Mammary epithelial cell (primary cell): Measurements from ENCODE around the gene VGLL3.

Experiments
- EZH2 ChIP-seq: IDR thresholded peaks from 2 replicates; pipeline ENCODE4 v1.6.1; 2012; ENCODE audit warnings: low read length, inconsistent platforms, borderline replicate concordance
- TF ChIP-seq, protein P1 (sequence below), 2 donors: IDR thresholded peaks in 1 of 2; conservative IDR thresholded peaks in 1 of 2; 2 replicates each; pipeline ENCODE4 v1.5.1; 2011 to 2012; ENCODE audit warnings: inconsistent platforms in 2 of 2, low read length in 2 of 2, mild to moderate bottlenecking in 2 of 2, control low read depth in 1 of 2, low read depth in 1 of 2; ENCODE audit not compliant: insufficient read depth in 1 of 2; ENCODE audit errors: extremely low read depth in 1 of 2

DNA sequence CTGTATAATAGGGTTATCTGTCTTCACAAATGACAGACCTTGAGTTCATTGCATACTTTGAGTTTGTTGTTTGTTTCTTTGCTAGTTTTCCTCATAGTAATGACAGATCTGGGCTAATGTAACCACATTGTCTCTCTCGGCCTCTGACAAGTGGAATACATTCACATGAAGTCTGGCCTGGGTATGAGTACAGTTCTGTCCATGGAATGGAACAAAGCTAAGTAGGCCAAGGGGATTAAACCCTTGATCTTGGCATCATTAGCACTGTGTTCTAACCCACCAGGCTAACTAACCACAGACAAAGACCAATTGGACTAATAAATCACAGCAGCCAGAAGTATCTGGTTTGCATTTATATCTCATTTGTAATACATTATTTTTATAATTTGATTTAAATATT, 7.6 kb upstream of the VGLL3 start:
- TF ChIP-seq, protein P1, sequence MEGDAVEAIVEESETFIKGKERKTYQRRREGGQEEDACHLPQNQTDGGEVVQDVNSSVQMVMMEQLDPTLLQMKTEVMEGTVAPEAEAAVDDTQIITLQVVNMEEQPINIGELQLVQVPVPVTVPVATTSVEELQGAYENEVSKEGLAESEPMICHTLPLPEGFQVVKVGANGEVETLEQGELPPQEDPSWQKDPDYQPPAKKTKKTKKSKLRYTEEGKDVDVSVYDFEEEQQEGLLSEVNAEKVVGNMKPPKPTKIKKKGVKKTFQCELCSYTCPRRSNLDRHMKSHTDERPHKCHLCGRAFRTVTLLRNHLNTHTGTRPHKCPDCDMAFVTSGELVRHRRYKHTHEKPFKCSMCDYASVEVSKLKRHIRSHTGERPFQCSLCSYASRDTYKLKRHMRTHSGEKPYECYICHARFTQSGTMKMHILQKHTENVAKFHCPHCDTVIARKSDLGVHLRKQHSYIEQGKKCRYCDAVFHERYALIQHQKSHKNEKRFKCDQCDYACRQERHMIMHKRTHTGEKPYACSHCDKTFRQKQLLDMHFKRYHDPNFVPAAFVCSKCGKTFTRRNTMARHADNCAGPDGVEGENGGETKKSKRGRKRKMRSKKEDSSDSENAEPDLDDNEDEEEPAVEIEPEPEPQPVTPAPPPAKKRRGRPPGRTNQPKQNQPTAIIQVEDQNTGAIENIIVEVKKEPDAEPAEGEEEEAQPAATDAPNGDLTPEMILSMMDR (conservative IDR thresholded peaks at IDR 0.05 in 1 of 2, IDR thresholded peaks at IDR 0.05 in 1 of 2; ENCODE audit: extremely low read depth in 1 of 2, insufficient read depth in 1 of 2, low read depth in 1 of 2, low read length in 2 of 2) = no peak
- no peak for TF ChIP-seq EZH2
